GM23248 (cell line): ENCODE data around the gene HOXA4.

Experiments used
- EZH2 ChIP-seq: fragments of 200-600 bp; sonication (generic); IDR thresholded peaks from 2 replicates; pipeline ENCODE4 v1.6.1; 2018; ENCODE audit warnings: antibody characterized with exemption, mild to moderate bottlenecking; ENCODE audit not compliant: insufficient read depth, poor library complexity, severe bottlenecking
- EZH2phosphoT487 ChIP-seq: fragments of 200-600 bp; sonication (generic); IDR thresholded peaks from 2 replicates; pipeline ENCODE4 v1.6.1; 2018; ENCODE audit warnings: antibody characterized with exemption, moderate library complexity, mild to moderate bottlenecking, low read depth; ENCODE audit not compliant: insufficient read depth

- TF ChIP-seq EZH2phosphoT487 (no peak), EZH2 (no peak)
These were observed 46.6 kb upstream of the HOXA4 start for GRCh38 chr7:27176962-27177794.
